NCI-H1092 (cell line): ENCODE results near the gene THADA.
A peak's percentile ranks its signal among the peaks of the same experiment; 100 is the strongest.

ENCODE experiments used
- DNase-seq: peaks from one replicate; lab custom pipeline; 2025; lab: John Stamatoyannopoulos, UW

The THADA gene

DNA sequence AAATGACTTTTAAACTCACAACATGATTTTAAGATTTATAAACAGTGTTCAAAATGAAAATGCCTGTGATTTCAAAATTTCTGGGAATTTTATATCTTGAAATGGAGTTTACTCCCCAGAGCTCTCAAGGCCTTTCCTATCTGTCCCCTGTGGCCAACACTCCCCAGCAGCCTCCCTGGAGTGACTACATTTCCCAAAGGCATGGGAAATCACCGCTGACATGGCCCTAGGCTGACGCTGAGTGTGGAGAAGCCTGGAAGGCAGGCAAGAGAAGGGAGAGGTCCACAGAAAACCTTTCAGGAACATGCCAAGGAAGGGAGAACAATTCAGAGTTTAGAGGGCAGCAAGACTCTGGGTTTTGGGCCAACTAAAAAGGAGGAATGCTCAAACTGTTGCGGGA lies 349.2 kb downstream of the THADA start:
- DNase-seq: no peak

DNA sequence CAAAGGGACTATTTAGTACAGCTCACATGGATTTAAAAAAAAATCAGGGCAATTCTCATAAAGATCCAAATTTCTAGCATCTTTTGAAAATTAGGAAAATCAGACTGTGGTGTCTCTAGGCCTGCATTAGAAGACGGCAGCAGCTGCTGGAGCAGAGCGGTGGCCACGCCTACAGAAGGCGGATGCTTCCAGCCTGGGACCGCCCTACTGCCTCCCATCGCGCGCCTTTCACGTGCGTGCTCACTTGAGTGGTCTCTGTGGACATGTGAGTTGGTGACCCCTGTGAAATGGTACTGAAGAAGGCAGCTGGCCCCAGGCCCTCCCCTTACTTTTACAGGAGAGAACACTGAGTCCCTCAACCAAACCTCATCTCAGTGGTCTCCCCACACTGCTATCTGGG lies 354.3 kb downstream of the THADA start:
- no peak for DNase-seq

DNA sequence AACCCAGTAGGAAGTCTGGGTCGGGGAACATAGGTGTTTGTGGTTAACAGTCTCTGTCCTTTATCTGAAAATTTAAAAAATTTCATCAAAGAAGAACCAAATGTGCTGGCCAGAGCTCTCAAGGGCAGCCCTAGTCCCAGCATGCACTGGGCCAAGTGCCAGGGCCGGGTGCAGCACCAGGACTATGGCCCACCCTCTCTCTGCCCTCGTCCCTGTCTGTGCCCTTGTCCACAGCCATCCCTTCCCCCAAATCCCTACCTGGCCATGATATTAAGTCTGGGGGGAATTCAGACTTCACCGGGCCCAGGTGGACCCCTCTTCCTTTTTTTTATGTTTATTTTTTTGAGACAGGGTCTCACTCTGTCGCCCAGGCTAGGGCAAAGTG lies 355.1 kb downstream of the THADA start:
- no peak for DNase-seq

DNA sequence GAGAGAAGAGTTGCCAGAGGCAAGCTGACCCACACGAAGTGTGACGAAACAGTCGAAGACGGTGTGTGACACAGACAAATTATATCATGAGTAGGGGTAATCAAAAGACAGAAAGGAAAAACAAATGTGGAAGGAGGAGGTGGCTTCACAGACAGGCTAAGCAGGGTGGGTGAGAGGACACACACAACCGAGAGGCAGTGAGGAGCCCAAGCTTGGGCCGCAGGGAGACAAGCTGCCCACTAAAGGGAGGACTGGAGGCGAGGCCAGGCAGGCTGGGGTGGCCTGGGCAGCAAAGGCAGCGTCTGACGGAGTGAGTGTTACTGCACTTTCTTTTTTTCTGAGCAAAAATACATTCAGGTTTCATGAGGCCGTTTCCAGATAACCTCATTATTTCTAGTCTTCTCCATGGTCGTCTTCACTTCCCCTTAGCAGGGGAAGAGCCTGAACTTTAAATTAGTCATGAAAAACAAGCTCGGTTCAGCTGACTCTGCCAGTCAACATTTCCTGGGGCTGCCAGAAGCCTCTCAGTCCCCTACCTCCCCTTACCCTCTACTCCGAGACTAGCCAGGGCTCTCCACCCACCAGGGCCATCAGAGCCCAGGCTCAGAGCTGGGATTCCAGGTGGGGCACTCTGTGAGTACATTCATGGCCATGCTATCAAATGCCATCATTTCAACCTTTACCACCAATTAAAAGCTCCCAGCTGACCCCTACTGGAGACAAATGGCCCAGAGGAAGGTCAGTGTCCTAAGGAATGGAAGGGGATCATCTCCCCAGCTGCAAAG lies 355.7 kb downstream of the THADA start:
- DNase-seq: no peak

DNA sequence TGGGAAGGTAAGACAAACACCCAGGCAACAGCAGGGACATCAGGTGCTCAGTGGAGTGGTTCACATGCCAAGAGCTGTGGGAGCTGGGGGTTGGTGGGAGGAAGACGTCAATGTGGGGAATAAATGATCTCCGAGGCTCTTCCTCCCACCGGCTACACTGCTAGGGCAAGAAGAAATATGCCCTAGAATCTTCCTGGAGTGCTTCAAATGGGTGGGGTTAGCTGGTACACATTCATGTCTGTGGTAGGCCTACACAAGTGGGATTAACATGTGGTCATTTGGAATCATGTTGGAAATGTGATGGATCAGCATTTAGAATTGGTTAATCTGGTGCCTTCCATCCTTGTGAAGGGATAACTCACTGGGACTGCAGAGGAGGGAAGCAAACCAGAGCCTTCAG lies 357.0 kb downstream of the THADA start:
- no peak for DNase-seq

DNA sequence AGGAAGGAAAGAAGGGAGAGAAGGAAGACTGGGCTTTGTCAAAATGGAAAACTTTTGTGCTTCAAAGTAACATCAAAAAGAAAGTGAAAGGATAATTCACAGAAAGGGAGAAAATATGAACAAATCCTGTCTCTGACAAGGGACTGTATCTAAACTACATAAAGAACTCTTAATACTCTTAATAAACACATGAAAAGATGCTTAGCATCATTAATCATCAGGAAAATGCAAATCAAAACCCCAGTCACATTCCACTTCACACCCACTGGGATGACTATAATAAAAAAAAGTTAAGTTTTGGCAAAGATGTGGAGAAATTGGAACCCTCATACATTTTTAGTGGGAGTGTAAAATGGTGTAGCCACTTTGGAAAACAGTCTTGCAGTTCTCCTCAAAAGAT lies 357.7 kb downstream of the THADA start:
- no peak for DNase-seq

DNA sequence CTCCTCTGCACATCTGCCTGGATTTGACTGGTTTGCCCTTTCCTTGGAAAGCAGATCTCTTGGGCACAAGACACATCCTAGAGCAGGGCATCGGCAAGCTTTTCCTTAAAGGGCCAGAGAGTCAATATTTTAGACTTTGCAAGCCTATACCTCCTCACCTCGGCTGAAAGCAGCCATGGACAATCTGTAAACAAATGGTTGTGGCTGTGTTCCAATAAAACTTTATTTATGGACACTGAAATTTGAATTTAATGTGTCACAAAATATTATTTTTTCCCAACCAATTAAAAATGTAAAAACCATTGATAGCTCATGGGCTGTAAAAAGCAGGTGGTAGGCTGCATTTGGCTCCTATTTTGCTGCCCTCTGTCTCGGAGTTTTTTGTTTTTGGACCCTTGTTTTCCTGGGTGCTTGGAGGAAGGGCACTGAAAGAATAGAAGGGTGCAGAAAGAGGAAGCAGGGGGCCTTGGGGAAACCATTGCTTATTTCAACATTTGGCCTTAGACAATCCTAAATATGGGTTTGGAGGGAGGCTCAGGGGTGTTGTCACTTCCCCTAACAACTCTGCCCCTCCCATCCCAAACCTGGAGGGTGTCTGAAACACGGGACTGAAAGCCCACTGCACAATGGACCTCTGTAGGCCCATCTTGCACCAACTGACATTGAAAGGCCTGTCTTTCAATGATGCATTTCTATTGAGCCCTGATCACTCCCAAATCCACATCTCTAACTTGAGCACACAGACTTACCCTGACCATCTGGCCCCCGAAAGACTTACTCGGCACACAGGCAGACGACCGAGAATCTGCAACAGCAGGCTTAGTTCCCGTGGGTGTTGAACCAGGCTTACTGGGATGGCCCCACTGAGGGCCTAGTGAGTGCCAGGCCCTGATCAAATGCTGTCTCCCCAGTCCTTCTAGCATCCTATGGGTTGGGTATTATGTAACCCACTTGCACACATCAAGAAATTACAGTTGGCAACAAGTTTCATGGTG lies 362.3 kb downstream of the THADA start:
- DNase-seq: no peak

DNA sequence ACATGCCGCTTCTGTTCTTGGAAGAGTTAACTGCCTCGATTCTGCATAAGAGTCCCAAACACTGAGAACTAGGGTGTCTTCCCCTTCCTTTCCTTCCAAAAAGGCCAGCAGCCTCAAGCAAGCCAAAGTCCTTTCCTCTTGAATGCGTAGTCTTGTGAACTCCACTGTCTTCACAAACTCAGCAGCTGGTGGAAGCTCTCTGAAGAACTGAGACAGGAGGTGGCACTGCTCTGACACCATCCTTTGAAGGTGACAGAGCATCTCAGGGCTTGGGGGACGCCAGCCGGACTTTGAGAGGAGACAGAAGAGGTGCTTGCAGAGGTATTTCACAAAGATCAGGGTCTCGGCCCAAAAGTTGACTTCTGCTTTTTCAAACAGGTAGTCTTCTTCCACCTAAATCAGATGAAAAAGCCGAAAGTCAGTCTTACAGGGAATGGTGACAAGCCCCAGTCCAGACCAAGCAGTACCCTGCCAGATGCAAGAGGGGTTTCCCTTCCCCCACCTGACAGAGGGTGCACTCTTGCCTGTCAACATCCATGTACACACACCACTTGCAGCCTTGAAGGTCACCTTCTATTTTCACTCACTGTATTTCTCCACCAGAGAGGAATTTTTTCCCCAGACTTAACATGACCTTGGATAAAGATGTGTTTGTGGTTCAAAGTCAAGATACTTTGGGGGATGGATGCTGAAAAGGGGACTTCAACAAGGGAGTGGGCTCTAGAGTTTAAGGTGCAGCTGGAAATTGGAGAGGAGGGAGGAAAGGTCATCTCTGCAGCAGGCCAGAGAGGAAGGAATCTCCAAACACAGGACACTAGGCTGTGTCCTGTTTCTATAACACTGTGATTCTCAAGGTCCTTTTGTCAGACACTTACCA lies 364.6 kb downstream of the THADA start:
- no peak for DNase-seq

DNA sequence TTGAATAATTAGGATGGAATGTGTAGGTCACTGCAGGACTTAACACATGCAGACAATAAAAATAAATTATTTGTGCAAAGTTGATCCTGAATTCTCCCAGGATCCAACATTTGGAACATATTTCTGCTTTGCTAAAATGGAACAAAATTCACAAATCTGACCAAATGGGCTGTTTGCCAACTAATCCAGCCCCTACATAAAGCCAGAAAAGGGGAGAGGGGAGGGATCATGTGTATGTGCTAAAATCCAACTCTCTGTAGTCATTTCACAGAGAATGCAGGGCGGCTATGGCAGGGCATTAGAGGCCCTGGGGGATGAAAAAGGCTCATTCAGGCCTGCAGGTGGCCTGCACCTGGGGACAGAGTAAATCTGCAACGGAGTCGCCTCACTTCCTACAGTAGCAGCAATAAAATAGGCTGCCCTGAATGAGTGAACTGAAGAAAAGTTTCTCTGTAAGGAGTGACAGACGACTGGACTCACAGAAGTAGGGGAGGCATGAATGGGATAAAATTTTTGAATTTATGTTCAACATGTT lies 365.4 kb downstream of the THADA start:
- DNase-seq: no peak

DNA sequence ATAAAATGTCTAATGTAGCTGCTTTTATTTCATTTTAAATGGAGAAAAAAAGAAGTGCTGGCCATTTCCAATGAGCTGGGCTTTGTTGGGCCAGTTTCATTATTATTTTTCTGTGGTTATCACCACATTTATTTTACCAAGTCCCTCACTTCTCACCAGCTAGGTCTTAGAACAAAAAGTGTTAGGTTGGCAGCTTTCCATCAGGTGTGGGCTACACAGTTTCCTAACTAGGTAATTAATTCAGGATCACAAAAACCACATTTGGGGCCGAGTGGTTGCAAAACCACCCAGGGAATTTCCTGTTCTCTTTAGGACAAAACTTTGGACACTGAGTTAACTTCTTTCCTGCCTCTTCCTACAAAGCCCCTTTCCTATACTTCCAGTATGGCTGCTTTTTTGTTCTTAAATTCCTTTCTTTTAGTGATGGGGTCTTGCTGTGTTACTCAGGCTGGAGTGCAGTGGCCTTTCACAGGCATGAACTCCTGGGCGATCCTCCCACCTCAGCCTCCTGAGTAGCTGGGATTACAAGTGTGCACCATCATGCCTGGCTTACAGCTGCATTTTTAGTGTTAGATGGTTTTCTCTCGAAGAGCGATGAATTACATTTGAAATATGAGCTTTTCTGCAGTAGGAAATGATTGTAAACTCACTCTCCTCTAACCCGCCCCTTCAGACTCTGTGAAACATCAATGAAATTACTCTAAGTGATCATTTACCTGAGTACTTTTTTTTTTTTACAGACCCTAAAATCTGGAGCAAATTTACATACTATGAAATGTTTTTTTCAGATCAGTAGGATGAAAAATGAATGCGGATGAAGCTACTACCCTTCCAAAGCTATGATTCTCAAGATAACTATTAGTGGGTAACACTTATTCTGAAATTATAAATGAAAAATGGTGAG lies 366.8 kb downstream of the THADA start:
- no peak for DNase-seq

DNA sequence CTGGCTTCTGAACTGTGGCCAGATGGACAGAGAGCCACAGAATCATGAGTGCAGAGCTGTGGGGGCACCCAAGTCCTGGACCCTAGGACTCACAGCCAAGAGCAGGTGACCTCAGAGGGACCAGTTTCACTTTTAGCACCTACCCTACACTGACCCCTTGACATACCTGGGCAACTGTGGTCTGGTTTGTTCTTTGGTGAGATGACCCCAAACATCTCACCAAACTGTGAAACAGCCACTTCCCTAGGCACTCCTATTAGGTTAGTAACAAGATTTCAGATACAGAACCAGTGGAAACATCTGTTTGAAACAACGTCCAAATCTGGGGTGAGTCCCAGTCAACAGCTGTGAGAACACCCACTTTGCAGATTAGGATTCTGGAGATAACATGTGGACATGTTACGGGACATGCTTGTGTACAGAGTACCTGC lies 367.5 kb downstream of the THADA start:
- no peak for DNase-seq

DNA sequence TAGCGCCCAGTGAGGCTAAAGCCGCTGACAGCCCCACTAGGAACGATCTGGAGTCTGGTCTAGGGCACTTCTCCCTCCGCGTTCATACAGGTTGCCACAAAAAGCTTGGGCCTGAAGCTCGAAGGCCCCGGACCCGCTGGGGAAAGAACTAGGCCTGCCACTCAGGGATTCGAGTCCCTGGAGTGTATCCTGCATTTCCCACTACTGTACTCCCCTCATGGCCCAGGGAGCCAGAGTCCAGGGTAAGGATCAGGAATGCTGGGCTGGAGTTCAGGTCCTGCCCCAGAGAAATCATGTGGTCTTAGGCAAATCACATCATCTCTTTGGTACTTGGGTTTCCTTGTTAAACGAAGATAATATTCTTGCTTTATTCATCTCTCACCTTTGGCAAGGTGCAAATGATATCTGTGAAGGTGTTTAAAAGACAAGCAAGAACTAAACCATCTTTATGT lies 368.0 kb downstream of the THADA start:
- no peak for DNase-seq

DNA sequence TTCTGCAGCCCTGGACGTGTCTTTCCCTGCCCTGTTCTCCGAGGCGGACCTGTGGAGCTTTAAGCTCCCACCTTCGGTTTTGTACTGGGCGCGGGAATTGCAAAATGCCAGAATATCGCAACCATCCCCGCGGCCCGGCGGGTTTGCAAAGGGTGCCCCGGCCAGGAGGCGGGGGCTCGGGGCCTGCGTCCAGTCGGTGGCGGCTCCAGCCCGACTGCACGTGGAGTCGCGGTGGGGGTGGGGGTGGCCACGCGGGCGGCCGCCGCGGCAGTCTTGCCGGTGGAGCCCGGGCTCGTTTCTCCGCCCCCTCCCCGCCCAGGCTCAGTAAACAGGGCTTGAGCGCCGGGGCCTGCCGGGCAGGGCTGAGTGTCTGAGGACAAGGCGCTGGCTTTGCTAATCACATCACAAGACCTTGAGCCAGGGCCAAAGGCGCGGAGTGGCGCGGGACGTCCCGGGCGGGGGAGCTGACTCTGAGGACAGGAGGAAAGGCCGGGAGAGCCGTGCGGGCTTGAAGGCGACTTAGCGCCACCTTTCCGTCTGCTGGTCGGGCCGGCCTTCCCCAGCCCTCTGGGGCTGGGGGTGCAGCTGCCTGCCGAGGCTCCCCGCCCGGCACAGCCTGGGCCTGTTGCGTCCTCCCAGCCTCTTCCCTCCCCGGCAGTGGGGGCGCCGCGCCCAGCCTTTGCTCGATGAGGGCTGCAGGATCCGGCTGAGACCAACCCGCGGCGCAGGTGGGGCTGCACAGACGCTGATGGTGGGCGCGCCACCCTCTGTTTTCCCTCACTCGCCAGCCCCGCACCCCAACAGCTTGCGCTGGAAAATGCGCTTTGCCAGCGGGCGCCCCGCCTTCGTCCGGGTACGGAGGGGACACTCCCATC lies 368.6 kb downstream of the THADA start:
- peak; percentile 39 for DNase-seq

DNA sequence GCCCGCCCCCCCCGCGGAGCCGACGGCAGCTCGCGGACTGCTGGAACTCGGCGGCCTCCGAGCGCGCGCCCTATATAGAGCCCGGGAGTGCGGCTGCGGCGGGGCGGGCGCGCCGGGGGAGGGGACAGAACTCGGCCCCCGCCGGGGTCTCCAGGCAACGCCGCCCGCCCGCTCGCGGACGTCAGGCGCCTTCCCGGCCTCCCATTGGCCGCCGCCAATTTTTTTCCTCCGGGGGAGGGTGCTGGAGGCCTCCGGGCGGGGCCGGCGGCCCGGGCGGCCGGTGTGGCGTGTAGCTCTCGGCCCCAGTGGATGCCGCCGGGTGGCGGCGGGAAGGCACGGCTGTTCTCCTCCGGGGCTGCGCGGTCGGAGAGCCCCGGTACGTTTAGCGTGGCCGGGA lies 369.3 kb downstream of the THADA start, which contains the start of gene ZFP36L2:
TSS of gene ZFP36L2 (minus strand) at position 49 of the 397 bp plus-strand sequence. CDS start 291 bp downstream, outside the sequence.
- DNase-seq: peak; percentile 87

DNA sequence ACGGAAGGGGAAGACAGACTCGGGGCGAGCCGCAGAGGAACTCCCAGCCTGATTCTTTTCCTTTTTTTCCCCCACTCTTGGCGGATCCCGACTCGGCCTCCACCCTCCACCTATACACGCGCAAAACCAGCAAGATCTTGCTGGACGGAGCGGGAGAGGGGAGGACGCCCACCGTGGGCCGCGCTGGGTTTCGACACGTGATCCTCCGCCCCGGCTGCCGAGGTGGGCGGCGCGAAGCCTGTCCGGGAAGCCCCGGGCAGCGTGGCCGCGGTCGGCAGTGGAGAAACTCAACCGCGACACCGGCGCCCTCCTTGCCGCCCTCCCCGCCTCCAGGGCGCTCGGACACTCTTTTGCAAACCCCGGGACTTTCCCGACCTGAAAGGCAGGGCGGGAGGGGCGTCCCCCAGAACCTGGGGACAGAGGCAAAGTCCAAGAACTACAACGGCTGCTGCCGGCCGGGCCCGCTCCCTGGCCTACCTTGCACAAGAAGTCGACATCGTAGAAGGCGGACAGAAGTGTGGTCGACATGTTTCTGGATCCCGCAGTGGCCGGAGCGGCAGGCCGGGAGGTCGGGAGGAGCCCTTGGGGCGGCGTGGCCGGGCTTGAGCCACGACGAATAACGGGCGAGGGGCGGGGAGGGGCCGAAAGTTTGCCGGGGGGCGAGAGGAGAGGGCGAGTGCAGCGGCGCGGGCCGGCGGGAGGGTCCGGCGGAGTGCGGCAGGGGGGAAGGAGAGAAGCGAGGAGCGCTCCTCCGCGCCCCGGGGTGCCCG lies 369.9 kb downstream of the THADA start:
- DNase-seq: no peak

DNA sequence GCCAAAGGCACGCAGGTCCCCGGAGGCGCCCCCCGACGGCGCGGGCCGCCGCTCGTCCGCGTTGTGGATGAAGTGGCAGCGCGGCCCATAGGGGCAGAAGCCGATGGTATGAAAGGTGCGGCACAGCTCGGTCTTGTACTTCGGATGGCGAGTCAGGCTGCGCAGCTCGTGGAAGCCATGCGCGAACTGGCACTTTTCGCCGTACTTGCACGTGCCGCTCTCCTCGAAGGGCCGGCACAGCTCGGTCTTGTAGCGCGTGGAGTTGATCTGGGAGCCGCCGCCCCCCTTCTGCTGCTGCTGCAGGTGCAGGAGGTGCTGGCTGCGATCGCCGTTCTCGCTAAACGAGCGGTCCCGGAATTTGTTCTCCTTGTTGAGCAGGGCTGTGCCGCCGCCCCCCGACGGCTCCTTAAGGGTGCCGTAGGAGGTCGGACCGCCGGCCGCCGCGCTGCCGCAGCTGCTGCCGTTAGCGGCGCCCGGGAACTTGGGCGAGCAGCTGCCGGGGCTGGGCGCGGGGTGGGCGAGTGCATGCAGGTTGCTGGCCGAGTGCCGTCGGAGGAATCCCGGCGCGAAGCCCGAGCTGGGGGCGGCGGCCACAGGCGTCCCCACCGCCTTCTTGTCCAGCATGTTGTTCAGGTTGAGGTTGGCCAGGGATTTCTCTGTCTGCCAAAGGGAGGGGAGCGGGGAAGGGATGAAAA lies 370.6 kb downstream of the THADA start:
- DNase-seq: no peak

DNA sequence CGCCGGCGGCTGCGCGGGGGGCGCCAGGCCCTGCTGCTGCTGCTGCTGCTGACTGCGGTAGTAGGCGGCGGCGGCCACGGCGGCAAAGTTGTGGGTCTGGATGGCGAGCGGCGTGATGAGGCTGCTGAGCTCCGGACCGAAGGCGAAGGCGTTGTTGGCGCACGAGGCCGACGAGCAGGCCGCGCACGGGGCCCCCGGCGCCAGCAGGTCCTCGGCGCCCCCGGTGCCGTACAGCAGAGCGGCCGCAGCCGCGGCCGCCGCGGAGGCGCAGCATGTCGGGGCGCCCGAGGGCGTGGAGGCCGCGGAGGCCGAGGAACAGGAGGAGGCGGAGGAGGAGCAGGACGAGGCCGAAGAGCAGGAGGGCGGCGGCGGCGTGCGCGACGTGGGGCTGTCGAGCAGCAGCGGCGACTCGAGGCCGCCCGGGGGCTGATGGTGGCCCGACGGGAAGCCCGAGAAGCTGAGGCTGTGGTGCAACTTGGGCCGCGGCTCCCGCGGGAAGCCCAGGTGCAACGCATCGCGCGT lies 371.2 kb downstream of the THADA start:
- no peak for DNase-seq

DNA sequence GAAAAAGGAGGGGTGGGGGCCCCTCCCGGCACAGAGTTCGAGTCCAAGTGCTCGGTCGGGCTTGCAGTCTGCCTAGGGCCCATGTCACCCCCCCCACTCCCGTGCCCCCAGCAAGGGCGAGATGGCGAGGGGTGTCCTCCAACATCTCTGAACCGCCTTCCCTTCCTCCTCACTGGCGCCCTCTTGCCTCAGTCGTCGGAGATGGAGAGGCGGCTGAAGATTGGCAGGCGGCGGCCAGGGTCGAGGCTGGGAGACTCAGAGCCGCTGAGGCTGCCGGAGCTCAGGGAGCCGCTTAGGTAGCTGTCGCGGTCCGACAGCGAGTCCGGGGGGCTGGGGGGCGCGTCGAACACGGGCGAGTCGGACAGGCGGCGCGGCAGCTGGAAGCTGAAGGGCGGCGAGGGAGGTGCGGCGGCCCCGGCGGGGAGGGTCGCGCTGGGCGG lies 371.7 kb downstream of the THADA start:
- no peak for DNase-seq
